Fibroblast of peridontal ligament (primary cell): Measurements from ENCODE around the gene EPHA1.
"Not testable (repeated sequence)": the region's sequence is repeated elsewhere in the genome, so short reads cannot be mapped to it uniquely, and the experiment has no call there.

ENCODE experiments used
- DNase-seq: peaks from one replicate; pipeline ENCODE4 v3.0.0-alpha.2; 2010; ENCODE audit errors: extremely low read depth

The EPHA1 gene

GRCh38 chr7:143431109-143431508, 22.5 kb upstream of the EPHA1 start:
- no peak for DNase-seq

GRCh38 chr7:143429770-143430698, 21.4 kb upstream of the EPHA1 start:
- peak; percentile 30 for DNase-seq

DNA sequence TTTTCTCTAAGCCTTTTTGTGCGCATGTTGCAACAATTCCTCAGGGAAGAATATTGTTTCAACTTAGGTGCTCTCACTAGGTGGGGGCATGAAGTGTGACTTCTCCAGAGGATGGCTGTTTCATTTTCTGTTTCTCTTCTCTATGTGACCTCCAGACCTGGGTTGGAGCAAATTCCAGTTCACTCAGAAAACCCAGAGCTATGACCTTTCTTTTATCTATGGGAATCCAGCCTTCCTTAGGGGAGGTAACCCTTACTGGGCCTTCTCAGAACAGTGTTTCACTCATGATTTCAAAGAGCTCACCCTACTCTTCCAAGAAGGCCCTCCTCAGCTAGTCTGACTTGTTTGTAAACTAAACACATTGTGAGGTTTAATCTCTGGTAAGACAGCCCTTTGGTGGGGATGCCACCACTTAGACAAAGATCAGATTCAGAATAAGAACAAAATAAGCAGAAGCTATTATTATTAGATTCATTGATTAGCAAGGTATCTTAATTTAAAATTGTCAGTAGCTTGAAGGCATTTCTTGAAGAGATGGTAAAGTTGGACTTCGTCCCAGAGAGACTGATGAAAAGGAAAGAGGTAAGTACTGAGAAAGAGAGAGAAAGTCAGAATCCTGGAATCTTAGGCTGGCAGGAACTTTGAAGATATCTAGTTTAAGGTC, 18.0 kb upstream of the EPHA1 start:
- DNase-seq, result no peak

DNA sequence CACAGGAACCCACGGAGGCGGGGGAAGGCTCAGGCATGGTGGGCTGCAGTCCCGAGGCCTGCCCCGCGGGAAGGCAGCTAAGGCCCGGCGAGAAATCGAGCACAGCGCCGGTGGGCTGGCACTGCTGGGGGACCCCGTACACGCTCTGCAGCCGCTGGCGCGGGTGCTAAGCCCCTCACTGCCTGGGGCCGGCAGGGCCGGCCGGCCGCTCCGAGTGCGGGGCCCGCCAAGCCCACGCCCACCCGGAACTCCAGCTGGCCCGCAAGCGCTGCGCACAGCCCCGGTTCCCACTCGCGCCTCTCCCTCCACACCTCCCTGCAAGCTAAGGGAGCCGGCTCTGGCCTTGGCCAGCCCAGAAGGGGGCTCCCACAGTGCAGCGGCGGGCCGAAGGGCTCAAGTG, 15.8 kb upstream of the EPHA1 start:
- DNase-seq, result not testable (repeated sequence)

GRCh38 chr7:143422033-143422432, 13.4 kb upstream of the EPHA1 start:
- no peak for DNase-seq

GRCh38 chr7:143420624-143421023, 12.0 kb upstream of the EPHA1 start:
- not testable (repeated sequence) for DNase-seq

GRCh38 chr7:143419880-143420279, 11.2 kb upstream of the EPHA1 start:
- no peak for DNase-seq

- no peak for DNase-seq
These were observed 10.2 kb upstream of the EPHA1 start for GRCh38 chr7:143418681-143419458.

DNA sequence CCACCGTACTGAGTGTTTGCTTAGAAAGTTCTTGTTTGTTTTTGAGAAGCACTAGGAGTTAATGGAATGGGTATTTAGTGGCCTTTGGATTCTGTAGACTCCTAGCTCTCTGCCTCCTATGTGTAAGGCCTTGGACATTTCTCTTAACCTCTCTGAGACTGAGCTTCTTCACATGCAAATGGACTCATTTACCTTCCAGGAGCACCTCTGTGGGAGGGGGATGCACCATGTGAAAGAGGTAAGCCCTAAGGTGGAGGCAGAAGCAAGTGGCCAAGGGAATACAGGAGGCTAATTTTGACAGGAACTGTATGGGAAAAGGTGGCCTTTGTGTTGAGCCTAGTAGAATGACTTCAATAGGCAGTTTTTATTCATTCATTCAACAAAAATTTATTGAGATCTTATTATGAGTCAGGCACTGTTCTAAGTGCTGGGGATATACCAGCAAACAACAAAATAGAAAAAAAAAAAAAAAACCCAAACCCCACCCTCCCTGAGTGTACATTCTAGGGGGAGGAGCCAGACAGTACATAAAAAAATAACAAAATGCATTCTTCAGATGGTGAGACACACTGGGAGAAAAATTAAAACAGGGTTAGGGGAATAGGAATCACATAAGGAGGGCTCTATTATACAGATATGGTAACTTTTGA, 9.2 kb upstream of the EPHA1 start:
- DNase-seq, result no peak

GRCh38 chr7:143416565-143417149, 8.0 kb upstream of the EPHA1 start:
- peak; percentile 75 for DNase-seq

DNA sequence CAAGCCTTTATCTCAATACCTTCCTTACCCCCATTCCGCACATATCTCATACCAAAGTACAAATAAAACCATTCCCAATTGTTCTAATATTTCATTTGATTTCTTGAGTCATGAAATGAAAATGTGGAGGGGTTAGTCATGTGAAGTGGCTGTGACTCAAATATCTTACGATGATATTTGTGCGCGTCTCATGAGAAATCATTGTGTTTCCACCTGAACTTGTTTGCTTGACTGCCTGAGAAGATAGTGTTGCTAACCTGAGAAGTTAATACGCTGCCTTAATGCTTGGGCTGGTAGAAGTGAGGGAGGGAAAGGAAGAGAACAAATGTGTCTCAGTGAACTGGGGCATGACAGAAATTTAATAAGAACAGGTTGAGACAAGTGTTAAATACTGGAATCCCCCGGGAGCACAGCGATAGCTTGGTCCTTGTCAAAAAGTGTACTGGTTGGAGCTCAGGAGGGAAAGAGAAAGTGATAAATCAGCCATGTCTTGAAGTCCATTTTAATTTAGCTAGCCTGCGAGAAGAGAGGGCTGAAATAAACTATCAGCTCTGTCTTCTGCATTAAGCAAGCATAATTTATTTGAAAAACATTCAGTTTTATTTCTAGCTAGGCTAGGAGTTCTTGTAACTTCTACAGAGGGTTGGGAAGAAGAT, 7.2 kb upstream of the EPHA1 start:
- no peak for DNase-seq

DNA sequence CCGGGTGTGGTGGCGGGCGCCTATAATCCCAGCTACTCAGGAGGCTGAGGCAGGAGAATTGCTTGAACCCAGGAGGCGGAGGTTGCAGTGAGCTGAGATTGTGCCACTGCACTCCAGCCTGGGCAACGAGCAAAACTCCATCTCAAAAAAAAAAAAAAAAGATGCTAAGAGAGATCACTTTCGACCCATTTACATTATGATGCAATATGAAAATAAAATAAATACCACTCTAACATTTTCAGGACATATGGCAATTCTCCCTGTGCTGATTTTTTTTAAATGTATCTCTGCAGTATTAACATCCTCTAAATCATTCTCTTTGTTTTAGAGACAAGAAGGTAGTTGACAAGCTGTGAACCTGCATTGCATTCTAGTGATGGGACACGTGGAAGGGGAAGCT, 6.6 kb upstream of the EPHA1 start:
- DNase-seq, result peak; percentile 39

GRCh38 chr7:143413123-143413522, 4.5 kb upstream of the EPHA1 start:
- no peak for DNase-seq

- no peak for DNase-seq
These were observed 3.5 kb upstream of the EPHA1 start for GRCh38 chr7:143411976-143412708.

DNA sequence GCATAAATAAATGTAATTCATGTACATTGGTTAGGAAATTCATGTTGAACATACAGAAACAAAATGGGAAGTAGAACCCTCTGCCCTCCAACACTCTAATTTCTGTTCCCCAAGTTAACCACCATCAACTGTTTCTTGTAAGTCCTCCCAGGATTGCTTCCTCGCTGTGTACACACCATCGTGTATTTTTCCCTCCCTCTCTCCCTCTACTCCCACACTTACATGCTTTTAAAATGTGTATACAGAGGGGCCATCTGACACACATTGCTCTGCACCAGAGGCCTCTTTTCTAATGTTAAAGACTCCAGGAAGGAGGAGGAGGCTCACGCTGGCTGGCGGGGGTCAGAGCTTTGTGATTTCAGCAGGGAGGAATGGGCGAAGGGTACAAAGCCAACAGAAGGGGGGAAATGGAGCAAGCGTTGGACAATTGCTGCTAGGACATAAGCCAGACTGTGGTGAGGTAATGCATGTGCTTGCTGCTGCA, 1.9 kb upstream of the EPHA1 start:
- peak; percentile 70 for DNase-seq

- DNase-seq, result no peak
These were observed 387 bp downstream of the EPHA1 start for GRCh38 chr7:143408252-143408685.

- DNase-seq, result no peak
These were observed 1.1 kb downstream of the EPHA1 start for GRCh38 chr7:143407287-143408251.

DNA sequence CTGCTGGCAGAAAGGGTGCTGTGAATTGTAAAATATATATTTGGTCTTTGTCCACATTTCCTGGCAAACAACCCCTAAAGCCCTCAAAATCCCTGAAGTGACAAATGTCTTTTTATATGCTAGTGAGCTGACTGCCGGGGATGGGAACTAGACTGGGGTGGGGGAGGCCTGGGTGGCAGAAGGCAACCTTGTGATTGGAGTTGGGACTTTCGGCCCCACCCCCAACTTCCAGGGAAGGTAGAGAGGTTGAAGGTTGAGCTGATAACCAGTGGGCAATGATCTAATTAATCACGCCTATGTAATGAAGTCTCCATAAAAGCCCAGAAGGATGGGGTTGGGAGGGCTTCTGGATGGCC, 2.7 kb downstream of the EPHA1 start:
- DNase-seq, result no peak
